ENCODE measurements around the gene ZNF334.

The ZNF334 gene

GRCh38 chr20:46549188-46549972, 36.0 kb upstream of the ZNF334 start:
- ATAC-seq (ENCODE audit: low read depth), result no peak
- no peak overlapping the region for H3K4me3 ChIP-seq (ENCODE audit: severe bottlenecking)
- DNase-seq (ENCODE audit: low spot score), result no peak

GRCh38 chr20:46548688-46549087, 35.3 kb upstream of the ZNF334 start:
- DNase-seq (ENCODE audit: low spot score) (no peak), ATAC-seq (ENCODE audit: low read depth) (no peak)
- Histone ChIP-seq H3K9me3 (ENCODE audit: severe bottlenecking) (no peaks in the 10 kb centered on the region), H3K36me3 (ENCODE audit: low read depth) (no peaks in the 10 kb centered on the region), H3K27me3 (ENCODE audit: insufficient read depth, poor library complexity, severe bottlenecking) (peaks cover 10% of the 10 kb centered on the region), H3K4me1 (ENCODE audit: insufficient read depth, poor library complexity, severe bottlenecking) (no peaks in the 10 kb centered on the region), H3K27ac (ENCODE audit: poor library complexity, severe bottlenecking) (no peak overlapping the region), H3K4me3 (ENCODE audit: severe bottlenecking) (no peak overlapping the region)
- no peak for TF ChIP-seq CTCF (IDR thresholded peaks at IDR 0.05; ENCODE audit: poor library complexity, severe bottlenecking)

More at GRCh38 chr20:46549188-46549972, 36.0 kb upstream of the ZNF334 start:
- no peak for TF ChIP-seq CTCF (IDR thresholded peaks at IDR 0.05; ENCODE audit: poor library complexity, severe bottlenecking)
- Histone ChIP-seq H3K27me3 (ENCODE audit: insufficient read depth, poor library complexity, severe bottlenecking) (peaks cover 7% of the 10 kb centered on the region), H3K36me3 (ENCODE audit: low read depth) (no peaks in the 10 kb centered on the region), H3K4me1 (ENCODE audit: insufficient read depth, poor library complexity, severe bottlenecking) (no peaks in the 10 kb centered on the region), H3K27ac (ENCODE audit: poor library complexity, severe bottlenecking) (no peak overlapping the region), H3K9me3 (ENCODE audit: severe bottlenecking) (no peaks in the 10 kb centered on the region)

GRCh38 chr20:46547995-46548394, 34.6 kb upstream of the ZNF334 start:
- Histone ChIP-seq H3K36me3 (ENCODE audit: low read depth) (no peaks in the 10 kb centered on the region), H3K4me3 (ENCODE audit: severe bottlenecking) (no peak overlapping the region), H3K9me3 (ENCODE audit: severe bottlenecking) (no peaks in the 10 kb centered on the region), H3K27ac (ENCODE audit: poor library complexity, severe bottlenecking) (no peak overlapping the region), H3K27me3 (ENCODE audit: insufficient read depth, poor library complexity, severe bottlenecking) (peaks cover 14% of the 10 kb centered on the region), H3K4me1 (ENCODE audit: insufficient read depth, poor library complexity, severe bottlenecking) (no peaks in the 10 kb centered on the region)
- ATAC-seq (ENCODE audit: low read depth), result no peak
- TF ChIP-seq CTCF (IDR thresholded peaks at IDR 0.05; ENCODE audit: poor library complexity, severe bottlenecking), result no peak
- DNase-seq (ENCODE audit: low spot score), result no peak

GRCh38 chr20:46546936-46547335, 33.6 kb upstream of the ZNF334 start:
- Histone ChIP-seq H3K27me3 (ENCODE audit: insufficient read depth, poor library complexity, severe bottlenecking) (peaks cover 21% of the 10 kb centered on the region), H3K36me3 (ENCODE audit: low read depth) (no peaks in the 10 kb centered on the region), H3K4me1 (ENCODE audit: insufficient read depth, poor library complexity, severe bottlenecking) (no peaks in the 10 kb centered on the region), H3K27ac (ENCODE audit: poor library complexity, severe bottlenecking) (no peak overlapping the region), H3K4me3 (ENCODE audit: severe bottlenecking) (no peak overlapping the region), H3K9me3 (ENCODE audit: severe bottlenecking) (no peaks in the 10 kb centered on the region)
- ATAC-seq (ENCODE audit: low read depth), result no peak
- DNase-seq (ENCODE audit: low spot score), result no peak
- no peak for TF ChIP-seq CTCF (IDR thresholded peaks at IDR 0.05; ENCODE audit: poor library complexity, severe bottlenecking)

GRCh38 chr20:46546298-46546697, 32.9 kb upstream of the ZNF334 start:
- no peak overlapping the region for H3K4me3 ChIP-seq (ENCODE audit: severe bottlenecking)

More at GRCh38 chr20:46546298-46546697, 32.9 kb upstream of the ZNF334 start:
- Histone ChIP-seq H3K27me3 (ENCODE audit: insufficient read depth, poor library complexity, severe bottlenecking) (peaks cover 27% of the 10 kb centered on the region), H3K4me1 (ENCODE audit: insufficient read depth, poor library complexity, severe bottlenecking) (no peaks in the 10 kb centered on the region), H3K27ac (ENCODE audit: poor library complexity, severe bottlenecking) (no peak overlapping the region), H3K36me3 (ENCODE audit: low read depth) (no peaks in the 10 kb centered on the region), H3K9me3 (ENCODE audit: severe bottlenecking) (no peaks in the 10 kb centered on the region)
- TF ChIP-seq CTCF (IDR thresholded peaks at IDR 0.05; ENCODE audit: poor library complexity, severe bottlenecking), result no peak
- ATAC-seq (ENCODE audit: low read depth), result no peak
- DNase-seq (ENCODE audit: low spot score), result no peak

All from RWPE2 (cell line).